Stimulated activated CD8-positive, alpha-beta memory T cell treated with anti-CD3 and anti-CD28 coated beads, Interleukin-7, amount 100 ng/mL, for 48 hours (primary cell): ENCODE results near the gene ELK1.
A peak's percentile ranks its signal among the peaks of the same experiment; 100 is the strongest.

Experiments
- DNase-seq, 2 donors: peaks; one replicate each; pipeline ENCODE4 v3.0.0-alpha.2; 2020; ENCODE audit warnings: low read depth in 1 of 2; ENCODE audit errors: extremely low read depth in 1 of 2

ELK1 gene

DNA sequence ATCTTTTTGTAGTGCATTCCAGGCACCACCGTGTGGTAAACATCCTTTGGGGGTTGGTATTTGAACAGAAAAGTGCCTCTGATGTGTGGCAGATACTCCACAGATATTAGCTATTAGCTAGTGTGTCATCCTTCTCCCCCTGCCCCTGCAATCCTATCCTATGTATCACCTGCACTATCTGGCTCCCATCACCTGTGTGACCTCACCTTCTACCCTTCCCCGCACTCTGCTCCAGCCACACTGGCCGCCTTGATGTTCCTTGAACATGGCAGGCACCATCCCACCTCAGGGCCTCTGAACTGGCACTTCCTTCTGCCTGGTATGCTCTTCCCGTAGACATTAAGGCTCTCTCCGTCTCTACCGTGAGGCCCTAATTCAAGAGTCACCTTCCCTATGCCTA lies 3.7 kb downstream of the ELK1 start:
- no peak for DNase-seq

DNA sequence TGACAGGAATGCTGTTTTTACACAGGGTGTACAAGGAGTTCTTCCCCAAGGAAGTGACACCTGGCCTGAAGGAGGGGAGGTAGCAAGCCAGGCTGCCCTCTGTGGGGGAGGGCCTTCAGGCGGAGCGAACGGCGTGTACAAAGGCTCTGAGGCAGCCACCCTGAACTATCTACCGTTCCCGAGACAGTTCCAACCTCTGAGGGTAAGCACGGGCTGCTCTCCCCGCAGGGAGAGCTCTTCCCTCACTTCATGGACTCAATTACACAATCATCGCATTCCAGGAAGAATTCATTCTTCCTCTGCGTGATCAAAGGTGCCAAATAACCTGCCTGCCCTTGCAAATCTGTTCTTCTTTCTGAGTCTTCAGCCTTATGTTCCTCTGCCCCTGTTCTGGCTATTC lies 4.8 kb downstream of the ELK1 start:
- DNase-seq = no peak

DNA sequence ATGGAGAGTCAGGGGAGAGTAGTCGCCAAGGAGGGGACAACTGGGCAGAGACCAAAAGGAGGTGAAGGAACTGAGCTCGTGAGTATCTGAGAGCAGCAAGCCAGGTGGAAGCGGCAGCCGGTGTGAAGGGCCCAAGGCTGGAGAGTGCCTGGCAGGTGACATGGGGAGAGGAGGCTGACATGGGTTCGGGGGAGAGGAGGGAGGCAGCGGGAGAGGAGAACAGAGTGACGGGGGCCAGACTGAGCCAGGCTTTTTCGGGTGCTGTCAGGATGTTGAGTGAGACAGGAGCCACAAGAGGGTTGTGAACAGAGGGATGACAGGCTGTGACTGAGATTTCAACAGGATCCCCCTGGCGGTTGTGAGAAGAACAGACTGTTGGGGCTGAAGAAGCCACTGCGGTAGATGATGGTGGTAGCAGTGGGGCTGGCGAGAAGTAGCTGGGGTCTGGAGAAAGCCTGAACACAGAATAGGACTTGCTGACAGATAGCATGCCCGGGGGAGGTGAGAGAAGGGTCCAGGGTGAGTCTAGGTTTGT lies 5.7 kb downstream of the ELK1 start:
- DNase-seq = no peak

DNA sequence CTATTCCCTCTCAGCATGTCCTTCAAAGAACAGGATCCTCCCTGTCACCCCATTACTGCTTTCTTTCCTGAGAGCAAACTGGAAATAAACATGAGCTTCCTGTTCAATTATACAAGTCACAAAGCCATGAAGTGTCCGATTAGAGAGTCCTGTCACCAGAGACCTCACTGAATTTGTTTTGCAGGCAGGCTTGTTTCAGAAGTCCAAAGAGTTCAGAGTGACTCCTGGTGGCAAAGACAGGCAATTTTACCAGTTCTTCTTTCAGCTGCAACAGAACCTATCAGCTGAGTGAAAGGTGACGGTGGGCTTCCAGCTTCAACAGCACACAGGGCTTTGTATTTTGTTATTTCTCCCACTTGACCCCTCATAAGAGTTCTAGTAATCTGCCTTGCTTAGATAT lies 6.4 kb downstream of the ELK1 start:
- no peak for DNase-seq

DNA sequence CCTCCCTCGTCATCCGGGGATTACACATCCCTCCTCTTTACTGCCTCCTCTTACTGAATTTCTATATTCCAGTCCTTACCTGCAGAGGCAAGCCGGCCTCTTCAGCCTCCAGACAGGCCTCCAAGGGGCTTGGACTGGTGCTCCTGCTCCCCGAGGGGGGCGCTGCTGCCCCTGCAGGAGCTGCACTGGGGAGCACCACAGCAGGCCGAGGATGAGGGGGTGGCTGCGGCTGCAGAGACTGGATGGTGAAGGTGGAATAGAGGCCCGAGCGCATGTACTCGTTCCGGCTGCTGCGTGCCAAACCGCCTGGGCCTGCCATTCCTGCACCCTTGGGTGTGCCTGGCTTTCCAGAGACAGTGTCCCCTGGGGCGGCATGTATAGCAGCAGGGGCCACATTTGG lies 11.5 kb downstream of the ELK1 start:
- no peak for DNase-seq

DNA sequence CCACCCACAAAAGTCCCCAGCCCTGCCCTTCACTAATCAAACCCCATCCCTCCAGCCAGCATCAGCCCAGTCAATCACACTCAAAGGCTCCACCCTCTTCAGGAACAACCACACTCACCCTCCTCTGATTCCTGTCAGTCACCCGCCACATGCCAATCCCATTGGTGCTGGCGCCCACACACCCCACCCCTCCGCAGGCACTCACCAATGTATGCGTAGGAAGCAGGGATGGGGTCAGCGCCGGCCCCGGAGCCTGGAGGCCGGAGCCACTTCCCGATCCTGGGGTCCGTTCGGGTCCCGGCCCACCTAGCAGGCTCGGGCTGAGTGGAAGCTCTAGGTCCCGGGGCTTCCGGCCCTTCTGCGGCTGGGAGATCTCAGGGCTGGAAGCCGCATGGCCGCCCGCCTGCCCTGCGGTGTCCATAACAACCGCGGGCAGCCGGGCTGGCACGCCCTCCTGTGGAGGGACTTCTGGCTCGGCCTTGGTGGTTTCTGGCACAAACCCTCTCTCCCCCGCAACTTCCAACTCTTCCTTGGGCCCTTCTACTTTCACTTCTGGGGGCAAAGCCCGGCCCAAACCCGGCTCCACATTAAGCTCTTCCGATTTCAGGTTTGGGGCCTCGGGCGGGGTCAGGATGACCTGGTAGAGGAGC lies 12.7 kb downstream of the ELK1 start:
- no peak for DNase-seq

DNA sequence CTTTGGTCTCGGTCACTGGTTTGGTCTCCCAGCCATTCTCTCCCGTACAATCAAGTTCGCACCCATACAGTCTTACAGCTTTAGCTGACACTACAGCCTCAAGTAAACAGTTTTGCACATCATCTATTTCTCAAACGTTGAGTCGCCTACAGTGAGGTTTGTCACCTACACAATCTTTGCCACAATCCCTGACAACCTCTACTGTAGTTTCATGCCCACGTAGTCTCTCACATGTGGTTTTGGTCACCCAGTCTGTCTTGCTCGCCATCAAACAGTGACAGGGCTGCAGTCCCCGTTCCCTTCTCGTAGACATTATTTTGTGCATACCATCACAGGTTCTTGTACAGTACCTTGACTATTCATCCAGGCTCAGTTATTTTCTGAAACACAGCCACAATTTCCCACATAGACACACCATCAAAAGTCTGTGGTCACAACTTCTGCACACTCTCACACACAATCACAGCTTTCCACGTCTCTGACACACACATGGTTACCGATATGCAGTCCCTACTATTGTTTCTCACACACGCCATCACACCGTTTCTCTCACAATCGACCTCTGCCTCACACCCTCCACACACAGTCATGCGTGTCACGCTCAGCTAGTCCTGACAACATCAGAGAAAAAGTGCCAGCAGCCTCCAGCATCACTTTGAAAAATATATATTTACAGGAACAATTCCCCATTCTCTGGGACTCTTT lies 15.3 kb downstream of the ELK1 start:
- no peak for DNase-seq

DNA sequence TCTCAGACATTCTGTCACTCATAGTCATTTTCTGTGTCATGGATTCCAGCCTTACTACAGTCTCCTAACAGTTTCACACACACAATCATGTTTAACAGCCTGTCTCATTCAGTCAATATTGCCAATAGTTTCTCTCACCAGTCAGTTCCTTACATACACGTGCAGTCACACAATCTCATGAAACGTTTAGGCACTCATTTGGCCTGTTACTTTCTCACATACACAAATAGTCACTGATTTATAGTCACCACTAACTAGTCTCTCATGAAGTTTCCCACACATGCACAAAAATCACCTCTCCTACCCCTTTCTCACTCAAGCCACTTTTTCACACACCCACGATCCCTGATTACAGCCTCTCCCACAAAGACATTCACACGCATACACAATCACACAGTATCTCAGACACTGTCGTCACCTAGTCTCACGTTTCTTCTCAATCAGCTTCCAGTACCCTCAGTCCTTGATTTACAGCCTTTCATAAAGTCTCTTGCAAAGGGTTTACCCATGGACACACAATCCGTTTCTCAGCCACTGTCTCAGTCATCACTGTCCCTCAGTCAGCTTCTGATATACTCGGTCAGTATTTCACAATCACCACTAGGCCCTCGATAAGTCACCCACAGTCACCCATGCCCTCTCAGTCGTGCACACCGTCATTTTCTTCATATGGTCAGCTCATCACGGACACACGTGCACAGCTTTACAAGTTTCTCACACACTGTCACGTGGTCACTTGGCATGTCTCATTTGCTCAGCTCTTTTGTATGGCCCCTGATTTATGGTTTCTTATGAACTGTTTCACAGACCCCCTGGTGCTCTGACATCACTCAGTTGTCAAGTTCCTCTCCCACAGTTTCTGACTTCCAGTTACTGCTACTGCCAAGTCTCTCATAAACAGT lies 16.4 kb downstream of the ELK1 start:
- no peak for DNase-seq

DNA sequence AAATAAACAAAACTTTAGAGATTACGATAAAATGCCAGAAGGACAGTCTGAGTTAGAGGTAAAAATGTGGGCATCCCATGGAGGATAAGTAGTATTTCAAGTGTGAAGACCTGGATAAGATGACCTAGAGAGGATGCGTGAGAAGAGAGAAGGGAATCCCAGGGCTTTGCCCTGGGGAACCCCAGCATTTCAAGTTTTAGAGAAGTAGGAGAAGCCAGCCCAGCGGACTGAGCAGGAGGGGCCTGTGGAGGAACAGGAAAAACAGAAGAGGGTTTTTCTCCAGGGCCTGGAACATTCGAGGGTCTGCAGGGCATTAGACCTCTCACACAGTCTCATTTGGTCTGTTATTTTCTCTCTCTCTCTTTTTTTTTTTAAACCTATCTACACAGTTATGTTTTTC lies 17.7 kb downstream of the ELK1 start:
- DNase-seq = no peak

DNA sequence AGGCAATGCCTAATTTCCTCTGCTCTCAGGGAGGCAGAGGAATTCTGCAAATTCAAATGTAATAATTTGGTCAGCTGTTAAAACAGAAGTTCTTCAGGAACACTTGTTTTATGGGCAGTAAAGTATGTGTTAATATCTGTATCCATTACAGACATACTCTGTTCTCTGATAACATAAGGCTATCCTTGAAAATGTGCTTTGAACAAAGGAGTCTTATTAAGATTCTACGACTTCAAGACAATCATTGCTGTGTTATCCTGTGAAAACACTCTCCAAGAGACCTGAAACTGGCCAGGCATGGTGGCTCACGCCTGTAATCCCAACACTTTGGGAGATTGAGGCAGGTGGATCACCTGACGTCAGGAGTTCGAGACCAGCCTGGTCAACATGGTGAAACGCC lies 18.7 kb downstream of the ELK1 start:
- DNase-seq = no peak

DNA sequence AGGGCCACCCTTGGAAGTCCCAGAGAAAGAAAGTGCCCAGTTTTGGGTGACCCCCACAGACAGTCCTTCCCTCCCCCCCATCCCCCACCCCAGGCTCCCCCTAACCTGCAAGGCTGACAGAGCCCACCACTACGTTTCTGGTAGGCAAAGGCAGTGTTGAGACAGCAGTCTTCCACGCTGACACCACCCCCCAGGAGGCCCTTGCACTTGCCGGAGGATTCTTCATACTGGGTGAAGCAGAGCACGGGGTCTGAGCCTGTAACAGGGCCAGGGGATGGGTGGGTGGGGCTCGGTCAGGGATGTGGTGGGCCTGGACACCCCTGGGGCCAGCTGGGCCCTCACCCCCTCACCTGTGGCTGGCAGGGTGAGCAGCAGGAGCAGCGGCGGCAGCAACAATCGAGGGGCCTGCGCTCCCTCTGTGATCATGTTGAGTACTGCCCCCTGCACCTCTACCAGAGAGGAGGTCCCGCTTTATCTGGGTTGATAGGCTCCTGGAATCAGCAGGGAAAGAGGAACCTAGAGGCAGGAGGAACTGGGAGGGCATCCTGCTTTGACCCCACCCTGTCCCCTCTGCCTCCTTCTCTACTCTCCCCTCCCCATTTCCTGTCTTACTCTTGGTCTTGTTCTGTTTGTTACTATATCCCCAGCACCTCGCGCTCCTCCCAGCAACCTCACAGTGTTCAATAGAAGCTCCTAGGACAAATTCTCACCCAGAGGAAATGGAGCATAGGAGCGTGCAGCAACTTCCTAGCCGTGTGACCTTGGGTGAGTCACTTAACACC lies 20.8 kb downstream of the ELK1 start, which contains the start of gene CFP:
CFP (minus strand) TSS at position 512 of the 782 bp plus-strand sequence; CDS start at position 426, 86 bp downstream.
- no peak for DNase-seq

DNA sequence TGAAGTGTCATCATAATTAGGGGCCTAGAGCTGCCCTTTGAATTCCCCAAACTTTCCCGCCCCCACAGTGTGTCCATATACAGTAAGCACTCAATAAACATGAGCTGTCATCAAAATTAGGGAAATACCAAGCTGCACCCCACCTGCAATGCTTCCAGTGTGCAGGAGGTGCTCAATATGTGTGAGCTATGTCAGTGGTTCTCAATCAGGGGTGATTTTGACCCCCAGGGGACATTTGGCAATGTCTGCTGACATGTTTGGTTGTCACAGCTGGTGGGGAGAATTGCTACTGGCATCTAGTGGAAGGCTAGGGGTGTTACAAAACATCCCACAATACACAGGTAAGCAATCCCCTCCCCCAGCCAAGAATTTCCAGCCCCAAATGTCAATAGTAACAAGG lies 21.4 kb downstream of the ELK1 start:
- DNase-seq = no peak

DNA sequence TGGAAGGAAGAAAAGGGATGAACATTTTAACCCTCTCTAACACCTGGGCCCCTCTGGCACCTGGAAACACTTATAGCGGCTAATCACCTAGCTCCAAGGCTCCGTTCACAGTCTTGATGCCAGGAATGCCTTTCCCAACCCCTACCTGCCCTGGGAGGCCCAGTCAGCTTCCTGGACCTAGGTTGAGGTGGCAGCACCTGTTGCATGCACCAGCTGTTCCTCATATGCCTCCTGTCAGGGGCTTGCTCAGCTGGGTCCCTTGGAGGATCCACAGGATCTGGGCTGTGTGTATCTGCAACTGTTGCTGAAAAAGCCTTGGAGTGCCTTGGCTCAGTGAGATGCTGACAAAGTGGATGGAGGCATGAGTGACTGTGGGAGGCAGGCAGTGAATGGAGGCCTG lies 25.0 kb downstream of the ELK1 start:
- no peak for DNase-seq

DNA sequence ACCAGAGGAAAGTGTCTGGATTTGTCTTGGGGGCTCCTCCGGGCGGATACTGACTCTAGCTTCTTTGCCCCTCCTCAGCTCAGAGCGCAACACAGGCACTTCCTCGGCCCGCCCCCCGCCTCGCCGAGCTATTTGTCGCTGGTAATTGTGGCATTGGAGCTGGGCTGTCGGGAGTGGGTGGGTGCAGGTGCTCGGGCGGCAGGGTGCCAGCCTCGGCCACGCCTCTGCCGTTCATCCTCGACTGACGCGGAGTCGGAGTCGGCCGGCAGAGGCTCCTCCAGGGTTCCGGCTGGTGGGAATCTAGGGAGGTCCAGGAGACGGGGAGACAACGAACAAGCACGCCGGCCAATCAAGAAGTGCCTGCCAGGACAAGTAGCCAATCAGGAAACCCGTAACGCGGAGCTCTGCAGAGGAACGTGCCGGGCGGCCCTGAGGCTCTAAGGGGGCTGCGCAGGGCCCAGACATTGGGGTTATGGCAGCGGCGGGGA lies 26.8 kb downstream of the ELK1 start:
- no peak for DNase-seq

DNA sequence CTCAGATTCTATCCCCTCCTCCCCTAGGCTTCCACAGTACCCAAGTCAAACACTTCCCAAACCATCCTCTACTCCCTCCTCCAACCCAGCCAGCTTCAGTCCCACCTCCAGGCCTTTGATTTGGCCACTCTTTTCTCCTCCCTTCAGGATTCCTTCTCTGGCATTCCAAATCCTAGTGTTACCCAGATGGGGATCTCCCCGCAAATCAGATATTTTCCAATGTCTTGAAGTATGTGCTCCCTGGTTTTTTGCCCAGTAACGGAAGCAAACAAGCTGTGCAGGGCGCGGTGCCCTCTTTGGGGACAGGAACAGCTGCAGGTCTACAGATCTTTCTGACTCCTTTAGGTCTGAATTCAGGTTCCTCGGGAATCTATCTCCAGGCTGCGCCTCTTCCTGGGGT lies 28.5 kb downstream of the ELK1 start:
- no peak for DNase-seq

DNA sequence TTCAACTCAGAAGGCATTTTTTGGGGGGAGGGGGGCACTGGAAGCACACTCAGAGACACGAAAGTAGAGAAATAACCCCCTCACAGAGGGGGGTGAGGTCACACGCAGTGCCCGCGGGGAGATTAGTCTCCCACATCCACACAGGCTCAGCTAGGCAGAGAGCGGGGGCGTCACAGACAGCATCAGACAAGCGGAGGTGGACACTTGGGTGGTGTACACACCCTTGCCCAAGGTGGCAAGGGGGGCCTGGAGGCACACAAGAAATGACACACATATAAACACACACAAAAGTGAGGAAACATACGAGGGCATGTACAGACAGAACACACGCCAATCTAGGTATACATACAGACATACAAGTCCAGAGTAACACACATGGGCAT lies 30.1 kb downstream of the ELK1 start:
- DNase-seq = no peak

DNA sequence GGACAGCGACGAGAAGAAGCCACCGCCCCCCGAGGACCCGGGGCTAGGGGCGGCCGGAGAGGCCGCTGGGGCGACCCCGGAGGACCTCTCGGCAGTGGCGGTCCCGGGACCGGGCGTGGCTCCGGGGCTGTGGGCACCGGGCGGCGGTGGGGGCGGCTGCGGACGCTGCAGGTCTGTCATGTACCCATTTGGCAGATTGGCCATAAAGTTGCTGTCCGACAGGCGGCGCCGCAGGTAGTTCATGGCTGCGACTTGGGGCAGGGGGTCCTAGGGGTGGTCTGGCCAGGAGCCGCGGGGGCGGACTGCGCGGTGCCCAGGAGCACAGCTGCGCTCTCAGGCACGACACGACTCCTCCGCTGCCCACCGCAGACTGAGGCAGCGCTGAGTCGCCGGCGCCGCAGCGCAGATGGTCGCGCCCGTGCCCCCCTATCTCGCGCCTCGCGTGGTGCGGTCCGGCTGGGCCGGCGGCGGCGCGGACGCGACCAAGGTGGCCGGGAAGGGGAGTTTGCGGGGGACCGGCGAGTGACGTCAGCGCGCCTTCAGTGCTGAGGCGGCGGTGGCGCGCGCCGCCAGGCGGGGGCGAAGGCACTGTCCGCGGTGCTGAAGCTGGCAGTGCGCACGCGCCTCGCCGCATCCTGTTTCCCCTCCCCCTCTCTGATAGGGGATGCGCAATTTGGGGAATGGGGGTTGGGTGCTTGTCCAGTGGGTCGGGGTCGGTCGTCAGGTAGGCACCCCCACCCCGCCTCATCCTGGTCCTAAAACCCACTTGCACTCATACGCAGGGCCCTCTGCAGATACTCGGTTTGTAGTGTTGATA lies 30.7 kb downstream of the ELK1 start, which contains the start of gene SYN1:
SYN1 (minus strand) TSS at position 372 of the 817 bp plus-strand sequence; CDS start at position 243, 129 bp downstream.
- DNase-seq = peak; percentile 57 to 60

DNA sequence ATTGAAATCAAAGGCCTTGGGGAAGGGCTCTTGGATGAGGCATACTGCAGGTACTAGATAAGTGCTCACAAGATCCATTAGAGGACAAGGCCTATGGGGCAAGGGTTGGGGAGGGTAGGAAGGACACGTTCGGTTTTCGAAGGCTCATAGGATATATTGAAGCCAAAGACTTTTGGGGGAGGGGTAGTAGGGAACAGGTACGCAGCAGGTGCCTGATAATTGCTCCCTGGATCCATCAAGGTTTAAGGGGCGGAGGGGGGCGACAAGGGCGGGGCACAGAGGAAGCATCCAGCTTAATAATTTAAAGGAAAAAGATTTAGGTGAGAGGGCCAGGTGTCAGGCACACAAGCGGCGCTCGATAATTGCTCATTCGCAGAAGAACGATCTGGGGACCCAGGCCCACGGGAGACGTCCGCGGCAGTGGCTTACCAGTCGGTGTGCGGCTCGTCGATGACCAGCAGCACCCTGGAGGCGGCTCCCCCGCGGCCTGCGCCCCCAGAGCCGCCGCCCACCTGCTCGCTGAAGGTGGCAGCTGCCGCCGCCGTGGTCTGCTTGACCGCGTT lies 31.4 kb downstream of the ELK1 start:
- no peak for DNase-seq

DNA sequence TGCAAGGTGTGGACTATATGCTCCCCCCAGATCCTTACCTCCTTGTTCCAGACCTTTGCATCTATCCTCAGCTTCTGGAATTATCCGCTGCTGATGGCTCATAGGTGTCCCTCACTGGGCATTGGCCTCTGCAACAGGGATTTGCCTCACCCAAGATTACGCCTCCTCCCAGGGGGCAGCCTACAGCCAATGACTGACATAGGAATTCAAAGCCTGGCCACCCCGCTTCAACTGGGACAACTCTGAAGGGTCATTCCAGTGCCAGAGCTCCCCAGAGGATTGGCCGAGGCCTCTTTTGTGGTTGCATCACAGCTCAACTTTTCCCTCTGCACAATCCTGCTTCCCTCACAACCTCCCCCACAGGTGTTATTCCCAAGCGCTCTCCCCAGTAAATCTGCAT lies 35.7 kb downstream of the ELK1 start:
- no peak for DNase-seq
